Neural progenitor cell (in vitro differentiated cells): ENCODE results near the gene PHRF1. TPM values are rescaled to one million over a fixed set of nuclear protein-coding genes. Genes with fewer than 3 reads are reported as not detected.

Source experiments
- DNase-seq: peaks from one replicate; pipeline ENCODE4 v3.0.0-alpha.2; 2016; ENCODE audit warnings: low spot score
- H2AFZ ChIP-seq: fragments of 200-600 bp; sonication (generic); replicated peaks from 2 replicates; pipeline ENCODE4 v1.6.1; 2016; ENCODE audit warnings: antibody characterized with exemption
- H3F3A ChIP-seq: fragments of 200-600 bp; sonication (generic); 2 replicates; pipeline ENCODE4 v1.6.1; 2016; ENCODE audit warnings: antibody characterized with exemption, low read depth
- H3K27ac ChIP-seq: fragments of 200-600 bp; sonication (generic); 2 replicates; pipeline ENCODE4 v1.5.1; 2016; ENCODE audit warnings: mild to moderate bottlenecking
- H3K27me3 ChIP-seq: fragments of 200-600 bp; sonication (generic); 2 replicates; pipeline ENCODE4 v1.6.1; 2016; ENCODE audit warnings: mild to moderate bottlenecking, moderate library complexity
- H3K36me3 ChIP-seq: fragments of 200-600 bp; sonication (generic); 2 replicates; pipeline ENCODE4 v1.5.1; 2016
- H3K4me1 ChIP-seq: fragments of 200-600 bp; sonication (generic); 2 replicates; pipeline ENCODE4 v1.6.1; 2016; ENCODE audit warnings: mixed run types
- H3K4me2 ChIP-seq: fragments of 200-600 bp; sonication (generic); 2 replicates; pipeline ENCODE4 v1.6.1; 2016
- H3K4me3 ChIP-seq: fragments of 200-600 bp; sonication (generic); 2 replicates; pipeline ENCODE4 v1.5.1; 2016
- H3K79me2 ChIP-seq: fragments of 200-600 bp; sonication (generic); 2 replicates; pipeline ENCODE4 v1.6.1; 2016; ENCODE audit warnings: low read depth
- H3K9ac ChIP-seq: fragments of 200-600 bp; sonication (generic); 2 replicates; pipeline ENCODE4 v1.6.1; 2016
- H3K9me3 ChIP-seq: fragments of 200-600 bp; sonication (generic); 2 replicates; pipeline ENCODE4 v1.5.1; 2016; ENCODE audit warnings: low read depth
- H4K20me1 ChIP-seq: fragments of 200-600 bp; sonication (generic); 2 replicates; pipeline ENCODE4 v1.6.1; 2016; ENCODE audit warnings: low read depth
- H3K27ac Mint-ChIP-seq: 3 replicates; pipeline ENCODE4 v1.8.0; 2021; ENCODE audit warnings: mixed read lengths
- H3K27me3 Mint-ChIP-seq: 2 replicates; pipeline ENCODE4 v1.8.0; 2022; ENCODE audit warnings: low read depth, mild to moderate bottlenecking, inconsistent platforms, moderate library complexity, mixed read lengths; ENCODE audit not compliant: insufficient read depth
- H3K36me3 Mint-ChIP-seq: 3 replicates; pipeline ENCODE4 v1.8.0; 2021; ENCODE audit warnings: mixed read lengths
- H3K4me1 Mint-ChIP-seq: 3 replicates; pipeline ENCODE4 v1.8.0; 2021; ENCODE audit warnings: mixed read lengths
- H3K4me3 Mint-ChIP-seq: 3 replicates; pipeline ENCODE4 v1.8.0; 2021; ENCODE audit warnings: mild to moderate bottlenecking, moderate library complexity, mixed read lengths
- H3K9me3 Mint-ChIP-seq: 3 replicates; pipeline ENCODE4 v1.8.0; 2020; ENCODE audit warnings: mixed read lengths
- CTCF ChIP-seq: fragments of 200-600 bp; sonication (generic); IDR thresholded peaks from 2 replicates; pipeline ENCODE4 v1.5.1; 2017; ENCODE audit warnings: antibody characterized with exemption, mild to moderate bottlenecking
- EZH2 ChIP-seq: fragments of 200-600 bp; sonication (generic); IDR thresholded peaks from 2 replicates; pipeline ENCODE4 v1.6.1; 2017; ENCODE audit warnings: antibody characterized with exemption, mild to moderate bottlenecking, moderate library complexity
- EZH2phosphoT487 ChIP-seq: fragments of 200-600 bp; sonication (generic); IDR thresholded peaks from 2 replicates; pipeline ENCODE4 v1.6.1; 2017; ENCODE audit warnings: antibody characterized with exemption
- total RNA-seq: library from RNA; depleted of rRNA; stranded (reverse); fragments of >200 nt; gene quantifications from 2 replicates; pipeline ENCODE4 v1.2.3, GENCODE V29; 2015; ENCODE audit warnings: low replicate concordance

The PHRF1 gene
- total RNA-seq, 1 donor from 2014 or later, result 9.8 TPM

- H3K27ac ChIP-seq, result no peak overlapping the region
- DNase-seq, result no peak
- Mint-ChIP-seq H3K27me3 (peaks cover 2% of the 10 kb centered on the region), H3K36me3 (peaks cover 24% of the 10 kb centered on the region), H3K4me3 (no peak overlapping the region), H3K27ac (no peak overlapping the region), H3K4me1 (no peaks in the 10 kb centered on the region), H3K9me3 (no peaks in the 10 kb centered on the region)
- no peak overlapping the region for H2AFZ ChIP-seq
- H3K9ac ChIP-seq, result no peak overlapping the region
- no peaks in the 10 kb centered on the region for H3K4me1 ChIP-seq
- H3K4me2 ChIP-seq, result no peak overlapping the region
- H3K36me3 ChIP-seq, result no peaks in the 10 kb centered on the region
- H3K4me3 ChIP-seq, result no peak overlapping the region
- H3K27me3 ChIP-seq, result no peaks in the 10 kb centered on the region
- H3K79me2 ChIP-seq, result no peaks in the 10 kb centered on the region
- no peaks in the 10 kb centered on the region for H3K9me3 ChIP-seq
- TF ChIP-seq EZH2phosphoT487 (no peak), CTCF (no peak), EZH2 (no peak)
- peaks cover 8% of the 10 kb centered on the region for H4K20me1 ChIP-seq
- no peaks in the 10 kb centered on the region for H3F3A ChIP-seq
These were observed 25.4 kb downstream of the PHRF1 start for GRCh38 chr11:601573-602245.

- Histone ChIP-seq H3K36me3 (no peaks in the 10 kb centered on the region), H3K9me3 (no peaks in the 10 kb centered on the region), H3K4me2 (no peak overlapping the region), H3K4me3 (no peak overlapping the region), H3K27ac (no peak overlapping the region), H3K4me1 (no peaks in the 10 kb centered on the region), H4K20me1 (peaks cover 9% of the 10 kb centered on the region), H3K79me2 (no peaks in the 10 kb centered on the region), H3F3A (no peaks in the 10 kb centered on the region), H3K27me3 (no peaks in the 10 kb centered on the region), H3K9ac (no peak overlapping the region), H2AFZ (no peak overlapping the region)
- no peak for TF ChIP-seq EZH2
- TF ChIP-seq CTCF, result no peak
- TF ChIP-seq EZH2phosphoT487, result no peak
- no peak overlapping the region for H3K4me3 Mint-ChIP-seq
- H3K36me3 Mint-ChIP-seq, result peaks cover 22% of the 10 kb centered on the region
- DNase-seq, result no peak
- H3K9me3 Mint-ChIP-seq, result no peaks in the 10 kb centered on the region
- no peaks in the 10 kb centered on the region for H3K4me1 Mint-ChIP-seq
- H3K27ac Mint-ChIP-seq, result no peak overlapping the region
- peaks cover 3% of the 10 kb centered on the region for H3K27me3 Mint-ChIP-seq
These were observed 26.9 kb downstream of the PHRF1 start for GRCh38 chr11:603154-603553.

- H3K36me3 Mint-ChIP-seq, result peaks cover 19% of the 10 kb centered on the region
- H3K36me3 ChIP-seq, result no peaks in the 10 kb centered on the region
- TF ChIP-seq CTCF (no peak), EZH2 (no peak), EZH2phosphoT487 (no peak)
- no peak overlapping the region for H3K4me2 ChIP-seq
- no peaks in the 10 kb centered on the region for H3K4me1 ChIP-seq
- peaks cover 12% of the 10 kb centered on the region for H4K20me1 ChIP-seq
- peaks cover 6% of the 10 kb centered on the region for H3K27me3 Mint-ChIP-seq
- H3K9me3 Mint-ChIP-seq, result no peaks in the 10 kb centered on the region
- no peaks in the 10 kb centered on the region for H3K9me3 ChIP-seq
- H3K4me3 ChIP-seq, result no peak overlapping the region
- no peaks in the 10 kb centered on the region for H3F3A ChIP-seq
- no peak overlapping the region for H3K27ac ChIP-seq
- no peak overlapping the region for H3K27ac Mint-ChIP-seq
- no peak overlapping the region for H3K4me3 Mint-ChIP-seq
- no peak overlapping the region for H2AFZ ChIP-seq
- no peaks in the 10 kb centered on the region for H3K79me2 ChIP-seq
- H3K4me1 Mint-ChIP-seq, result no peaks in the 10 kb centered on the region
- DNase-seq, result no peak
- H3K9ac ChIP-seq, result no peak overlapping the region
- H3K27me3 ChIP-seq, result no peaks in the 10 kb centered on the region
These were observed 29.2 kb downstream of the PHRF1 start for GRCh38 chr11:605286-606129.
